Breast epithelium (tissue), 4 donors: ENCODE results near the gene YIPF6. TPM values are rescaled to one million over a fixed set of nuclear protein-coding genes. Genes with fewer than 3 reads are reported as not detected.
A peak's percentile ranks its signal among the peaks of the same experiment; 100 is the strongest.
"Not testable (repeated sequence)": the region's sequence is repeated elsewhere in the genome, so short reads cannot be mapped to it uniquely, and the experiment has no call there.

ENCODE experiments used
- DNase-seq, 2 donors: peaks; one replicate each; pipeline ENCODE4 v3.0.0-alpha.2; 2019; ENCODE audit warnings: low spot score in 2 of 2
- H3K27ac ChIP-seq, 2 donors: fragments of 200-600 bp; sonication (generic) in 1 of 2; one replicate each; pipeline ENCODE4 v1.5.1; 2016 to 2019; ENCODE audit warnings: mild to moderate bottlenecking in 1 of 2
- H3K27me3 ChIP-seq, 2 donors: fragments of 200-600 bp; sonication (generic) in 1 of 2; one replicate each; pipeline versions ENCODE4 v1.5.1 to v1.6.0; 2017 to 2019; ENCODE audit warnings: control low read depth in 1 of 2, mild to moderate bottlenecking in 1 of 2
- H3K36me3 ChIP-seq: fragments of 200-600 bp; one replicate; pipeline ENCODE4 v1.5.1; 2019
- H3K4me1 ChIP-seq, 2 donors: fragments of 200-600 bp; sonication (generic); one replicate each; pipeline ENCODE4 v1.5.1; 2016 to 2019; ENCODE audit warnings: control low read depth in 1 of 2
- H3K4me3 ChIP-seq, 3 donors: fragments of 200-600 bp; sonication (generic); 1 replicate in 2 of 3; 2 replicates in 1 of 3; pipeline ENCODE4 v1.5.1; 2016 to 2019; ENCODE audit warnings: mild to moderate bottlenecking in 3 of 3, moderate library complexity in 2 of 3
- H3K9me3 ChIP-seq, 2 donors: fragments of 200-600 bp; sonication (generic) in 1 of 2; one replicate each; pipeline ENCODE4 v1.5.1; 2016 to 2019; ENCODE audit warnings: control low read depth in 1 of 2
- POLR2A ChIP-seq: fragments of 450-650 bp; IDR thresholded peaks from one replicate; pipeline ENCODE4 v1.6.1; 2016; ENCODE audit warnings: antibody characterized with exemption, mild to moderate bottlenecking, moderate library complexity
- POLR2AphosphoS5 ChIP-seq, 3 donors: sonication (generic); formaldehyde crosslinking; IDR thresholded peaks; one replicate each; pipeline ENCODE4 v1.6.1; 2017; ENCODE audit warnings: antibody characterized with exemption in 3 of 3
- intact Hi-C: fragments of 100-400 bp; cut with DNase I; formaldehyde crosslinking; loops from one replicate; pipeline ENCODE4 v1.15.1; 2023; ENCODE audit warnings: low total_unique reads
- total RNA-seq, 3 donors: library from RNA; depleted of rRNA; stranded (reverse); fragments of >200 nt; gene quantifications; one replicate each; pipeline ENCODE4 v1.1.0, GENCODE V29; 2016
- TF ChIP-seq, protein P1 (sequence below), 3 donors: fragments of 450-650 bp; IDR thresholded peaks; one replicate each; pipeline ENCODE4 v1.5.1; 2016 to 2017; ENCODE audit warnings: antibody characterized with exemption in 3 of 3, mild to moderate bottlenecking in 3 of 3, moderate library complexity in 3 of 3

YIPF6 gene
- total RNA-seq, 3 donors from 2014 or later = 25.3 to 27.9 (median 27.2) TPM

- TF ChIP-seq POLR2AphosphoS5 (IDR thresholded peaks at IDR 0.05) = no peak
- TF ChIP-seq, protein P1, sequence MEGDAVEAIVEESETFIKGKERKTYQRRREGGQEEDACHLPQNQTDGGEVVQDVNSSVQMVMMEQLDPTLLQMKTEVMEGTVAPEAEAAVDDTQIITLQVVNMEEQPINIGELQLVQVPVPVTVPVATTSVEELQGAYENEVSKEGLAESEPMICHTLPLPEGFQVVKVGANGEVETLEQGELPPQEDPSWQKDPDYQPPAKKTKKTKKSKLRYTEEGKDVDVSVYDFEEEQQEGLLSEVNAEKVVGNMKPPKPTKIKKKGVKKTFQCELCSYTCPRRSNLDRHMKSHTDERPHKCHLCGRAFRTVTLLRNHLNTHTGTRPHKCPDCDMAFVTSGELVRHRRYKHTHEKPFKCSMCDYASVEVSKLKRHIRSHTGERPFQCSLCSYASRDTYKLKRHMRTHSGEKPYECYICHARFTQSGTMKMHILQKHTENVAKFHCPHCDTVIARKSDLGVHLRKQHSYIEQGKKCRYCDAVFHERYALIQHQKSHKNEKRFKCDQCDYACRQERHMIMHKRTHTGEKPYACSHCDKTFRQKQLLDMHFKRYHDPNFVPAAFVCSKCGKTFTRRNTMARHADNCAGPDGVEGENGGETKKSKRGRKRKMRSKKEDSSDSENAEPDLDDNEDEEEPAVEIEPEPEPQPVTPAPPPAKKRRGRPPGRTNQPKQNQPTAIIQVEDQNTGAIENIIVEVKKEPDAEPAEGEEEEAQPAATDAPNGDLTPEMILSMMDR (IDR thresholded peaks at IDR 0.05) = no peak
- no peak for TF ChIP-seq POLR2A
- no peaks in the 10 kb centered on the region for H3K4me1 ChIP-seq
- no peak overlapping the region for H3K4me3 ChIP-seq
- H3K9me3 ChIP-seq = no peaks in the 10 kb centered on the region
- no peak for DNase-seq
- intact Hi-C loops = no loop called here
- H3K36me3 ChIP-seq = no peaks in the 10 kb centered on the region
- no peak overlapping the region for H3K27ac ChIP-seq
- peaks cover 0 to 19% of the 10 kb centered on the region in 2 donors for H3K27me3 ChIP-seq
These were observed 17.9 kb upstream of the YIPF6 start for GRCh38 chrX:68480969-68481368.

- intact Hi-C loops, H3K4me1 ChIP-seq: not testable (repeated sequence)
These were observed 12.7 kb upstream of the YIPF6 start for GRCh38 chrX:68486198-68486597.

GRCh38 chrX:68487254-68487653 is 11.6 kb upstream of the YIPF6 start:
- Histone ChIP-seq H3K4me1 (no peaks in the 10 kb centered on the region), H3K36me3 (no peaks in the 10 kb centered on the region), H3K9me3 (no peaks in the 10 kb centered on the region), H3K4me3 (no peak overlapping the region), H3K27ac (no peak overlapping the region), H3K27me3 (peaks cover 0 to 3% of the 10 kb centered on the region in 2 donors)
- DNase-seq = no peak
- intact Hi-C loops = no loop called here
- TF ChIP-seq POLR2AphosphoS5 (IDR thresholded peaks at IDR 0.05) (no peak), POLR2A (no peak)
- TF ChIP-seq, protein P1 (IDR thresholded peaks at IDR 0.05) = no peak

More at GRCh38 chrX:68486198-68486597, 12.7 kb upstream of the YIPF6 start:
- not testable (repeated sequence) for H3K36me3 ChIP-seq, H3K9me3 ChIP-seq, DNase-seq, H3K4me3 ChIP-seq, H3K27ac ChIP-seq, H3K27me3 ChIP-seq

GRCh38 chrX:68487924-68488323 is 10.9 kb upstream of the YIPF6 start:
- DNase-seq = no peak
- Histone ChIP-seq H3K36me3 (no peaks in the 10 kb centered on the region), H3K27ac (no peak overlapping the region), H3K9me3 (no peaks in the 10 kb centered on the region), H3K4me3 (no peak overlapping the region), H3K27me3 (peaks cover 0 to 3% of the 10 kb centered on the region in 2 donors), H3K4me1 (no peaks in the 10 kb centered on the region)
- TF ChIP-seq POLR2A (no peak), POLR2AphosphoS5 (IDR thresholded peaks at IDR 0.05) (no peak)
- TF ChIP-seq, protein P1 (IDR thresholded peaks at IDR 0.05) = no peak
- intact Hi-C loops = no loop called here

- Histone ChIP-seq H3K4me1 (no peaks in the 10 kb centered on the region), H3K36me3 (no peaks in the 10 kb centered on the region), H3K4me3 (no peak overlapping the region), H3K9me3 (no peaks in the 10 kb centered on the region), H3K27me3 (peaks cover 0 to 3% of the 10 kb centered on the region in 2 donors), H3K27ac (no peak overlapping the region)
- TF ChIP-seq POLR2AphosphoS5 (IDR thresholded peaks at IDR 0.05) = no peak
- TF ChIP-seq, protein P1 (IDR thresholded peaks at IDR 0.05) = no peak
- TF ChIP-seq POLR2A = no peak
- DNase-seq = no peak
- intact Hi-C loops = no loop called here
These were observed 10.2 kb upstream of the YIPF6 start for GRCh38 chrX:68488657-68489056.

DNA sequence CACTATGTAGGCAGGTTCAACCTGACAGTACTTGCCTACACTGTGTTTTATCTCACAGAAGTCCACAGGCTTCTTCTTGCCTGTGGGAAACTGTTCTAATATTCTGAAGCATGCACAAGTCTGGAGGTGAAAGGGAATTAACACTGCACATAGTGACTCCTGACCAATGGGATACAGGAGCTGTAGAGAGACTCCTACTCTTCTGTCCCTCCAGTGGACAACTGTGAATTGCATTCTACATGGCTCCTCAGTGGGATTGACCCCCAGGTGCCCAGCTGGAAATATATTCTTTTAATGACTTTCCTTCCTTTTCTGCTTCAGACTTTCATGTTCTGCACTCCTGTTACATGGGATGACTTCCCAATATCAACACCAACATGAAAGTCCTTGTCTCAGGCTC is 8.2 kb upstream of the YIPF6 start:
- Histone ChIP-seq H3K27ac (no peak overlapping the region), H3K4me1 (no peaks in the 10 kb centered on the region), H3K27me3 (peaks cover 0 to 16% of the 10 kb centered on the region in 2 donors), H3K9me3 (no peaks in the 10 kb centered on the region), H3K4me3 (no peak overlapping the region), H3K36me3 (no peaks in the 10 kb centered on the region)
- TF ChIP-seq POLR2A (no peak), POLR2AphosphoS5 (IDR thresholded peaks at IDR 0.05) (no peak)
- TF ChIP-seq, protein P1 (IDR thresholded peaks at IDR 0.05) = peak in 1 of 3 donors; percentile 31
- no peak for DNase-seq
- intact Hi-C loops = no loop called here
